ENCODE results near the gene EPB41L1. TPM values are rescaled to one million over a fixed set of nuclear protein-coding genes. Genes with fewer than 3 reads are reported as not detected.

Gene EPB41L1
- total and polyA plus RNA-seq, 11 donors: 7.1 to 29.8 (median 17.3) TPM

DNA sequence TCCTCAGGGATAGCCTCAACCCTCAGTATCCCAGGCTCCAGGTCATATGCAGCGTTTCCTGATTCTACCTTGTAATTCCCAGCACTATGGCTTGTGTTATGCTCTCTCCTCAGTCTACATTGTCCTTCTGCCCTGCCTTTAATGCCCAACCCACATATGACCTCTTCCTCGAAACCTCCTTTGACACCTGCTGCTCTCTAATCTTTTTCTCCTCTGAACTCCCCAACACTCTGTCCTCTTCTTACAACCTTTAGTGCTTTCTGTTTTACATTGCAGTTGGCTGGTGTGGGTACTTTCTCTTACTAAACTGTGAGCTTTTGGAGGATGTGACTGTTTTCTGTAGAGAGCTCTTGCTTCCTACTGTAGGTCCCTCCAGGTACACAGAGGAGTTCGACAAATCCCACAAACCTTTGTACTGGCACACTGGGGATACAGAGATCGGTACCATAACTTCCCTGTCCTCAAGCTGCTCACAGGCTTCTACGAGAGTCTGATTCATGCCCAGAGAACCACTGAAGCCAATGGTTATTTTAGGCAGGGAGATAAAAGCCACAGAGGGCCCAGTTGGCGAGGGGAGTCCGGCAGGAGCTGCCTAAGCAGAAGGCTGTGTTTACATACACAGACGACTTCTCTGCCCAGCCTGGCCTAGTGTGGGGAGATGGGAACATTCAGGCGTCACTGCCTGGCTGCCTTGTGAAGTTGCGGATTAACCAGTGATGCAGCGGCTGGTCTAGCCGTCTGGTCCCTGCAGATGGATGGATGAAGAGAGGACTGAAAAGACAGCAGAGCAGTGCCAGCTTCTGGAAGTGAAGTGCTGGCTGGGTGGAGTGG is 8.4 kb upstream of the EPB41L1 start:
- peak overlapping the region in 11 of 12 donors; percentile 50 to 85 (median 70) for H3K27ac ChIP-seq
- intact Hi-C loops (cut with DNase I): no loop called here
- 36 to 57% (median 50%) methylated on average over 12 of the region's 12 CpGs for WGBS, 4 donors
- no peaks in the 10 kb centered on the region for H3K9me3 ChIP-seq
- peaks cover 0 to 60% (median 24%) of the 10 kb centered on the region in 12 donors for H3K4me1 ChIP-seq
- H3K27me3 ChIP-seq: no peaks in the 10 kb centered on the region
- no peak for TF ChIP-seq POLR2A (IDR thresholded peaks at IDR 0.05)
- TF ChIP-seq, protein P1, sequence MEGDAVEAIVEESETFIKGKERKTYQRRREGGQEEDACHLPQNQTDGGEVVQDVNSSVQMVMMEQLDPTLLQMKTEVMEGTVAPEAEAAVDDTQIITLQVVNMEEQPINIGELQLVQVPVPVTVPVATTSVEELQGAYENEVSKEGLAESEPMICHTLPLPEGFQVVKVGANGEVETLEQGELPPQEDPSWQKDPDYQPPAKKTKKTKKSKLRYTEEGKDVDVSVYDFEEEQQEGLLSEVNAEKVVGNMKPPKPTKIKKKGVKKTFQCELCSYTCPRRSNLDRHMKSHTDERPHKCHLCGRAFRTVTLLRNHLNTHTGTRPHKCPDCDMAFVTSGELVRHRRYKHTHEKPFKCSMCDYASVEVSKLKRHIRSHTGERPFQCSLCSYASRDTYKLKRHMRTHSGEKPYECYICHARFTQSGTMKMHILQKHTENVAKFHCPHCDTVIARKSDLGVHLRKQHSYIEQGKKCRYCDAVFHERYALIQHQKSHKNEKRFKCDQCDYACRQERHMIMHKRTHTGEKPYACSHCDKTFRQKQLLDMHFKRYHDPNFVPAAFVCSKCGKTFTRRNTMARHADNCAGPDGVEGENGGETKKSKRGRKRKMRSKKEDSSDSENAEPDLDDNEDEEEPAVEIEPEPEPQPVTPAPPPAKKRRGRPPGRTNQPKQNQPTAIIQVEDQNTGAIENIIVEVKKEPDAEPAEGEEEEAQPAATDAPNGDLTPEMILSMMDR (IDR thresholded peaks at IDR 0.05): no peak
- ATAC-seq (peak; percentile 84 to 87 (median 86)), DNase-seq (peak; percentile 68 to 87 (median 71))
- H3K36me3 ChIP-seq: no peaks in the 10 kb centered on the region
- H3K4me3 ChIP-seq: no peak overlapping the region

DNA sequence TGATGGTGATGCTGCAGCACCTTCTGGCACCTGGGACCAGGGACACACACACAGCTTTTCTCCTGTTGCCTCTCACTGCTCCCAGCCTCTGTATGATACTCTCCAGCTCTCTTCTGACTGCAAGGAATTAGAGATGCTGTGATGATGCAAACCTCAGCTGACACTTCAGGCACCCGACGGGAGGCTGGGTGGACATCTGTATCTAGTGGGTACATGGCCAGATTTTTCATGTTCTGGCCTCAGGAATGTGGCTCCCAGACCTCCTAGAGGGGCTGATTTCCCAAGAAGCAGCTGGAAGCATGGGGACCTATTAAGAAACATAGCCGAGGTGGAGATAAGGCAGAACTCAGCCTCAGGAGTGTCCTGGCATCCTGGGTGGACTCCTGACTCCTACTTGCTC is 6.8 kb upstream of the EPB41L1 start:
- Histone ChIP-seq H3K36me3 (no peaks in the 10 kb centered on the region), H3K4me1 (peaks cover 0 to 63% (median 24%) of the 10 kb centered on the region in 12 donors), H3K27me3 (no peaks in the 10 kb centered on the region), H3K27ac (peak overlapping the region in 1 of 12 donors; percentile 28), H3K9me3 (no peaks in the 10 kb centered on the region), H3K4me3 (no peak overlapping the region)
- no peak for TF ChIP-seq POLR2A (IDR thresholded peaks at IDR 0.05)
- TF ChIP-seq, protein P1 (IDR thresholded peaks at IDR 0.05): no peak
- ATAC-seq (no peak), DNase-seq (no peak)
- 28 to 63% (median 42%) methylated on average over 3 of the region's 3 CpGs for WGBS, 4 donors
- intact Hi-C loops (cut with DNase I): no loop called here

DNA sequence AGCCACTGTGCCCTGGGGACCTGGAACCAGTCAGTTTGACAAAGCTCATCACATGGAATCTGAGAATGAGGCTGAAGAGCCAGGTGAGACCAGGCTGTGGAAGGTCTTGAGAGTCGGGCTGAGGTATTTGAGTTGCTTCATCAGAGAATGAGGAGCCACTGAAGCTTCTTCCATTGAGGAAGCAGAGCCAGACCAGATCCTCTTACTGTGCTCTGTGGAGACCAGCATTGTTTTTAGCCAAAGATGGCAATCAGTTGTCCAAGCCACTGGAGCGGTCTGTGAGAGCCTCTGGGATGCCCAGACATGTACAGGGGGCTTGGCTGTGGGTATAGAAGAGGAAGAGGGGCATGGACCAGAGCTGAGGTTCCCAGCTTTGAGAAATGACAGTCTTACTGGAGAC is 6.1 kb upstream of the EPB41L1 start:
- Histone ChIP-seq H3K4me3 (no peak overlapping the region), H3K36me3 (no peaks in the 10 kb centered on the region), H3K27me3 (no peaks in the 10 kb centered on the region), H3K9me3 (no peaks in the 10 kb centered on the region), H3K27ac (peak overlapping the region in 1 of 12 donors; percentile 68), H3K4me1 (peaks cover 0 to 68% (median 25%) of the 10 kb centered on the region in 12 donors)
- intact Hi-C loops (cut with DNase I): no loop called here
- 86 to 95% (median 90%) methylated on average over 2 of the region's 2 CpGs for WGBS, 4 donors
- DNase-seq (no peak), ATAC-seq (no peak)
- TF ChIP-seq, protein P1 (IDR thresholded peaks at IDR 0.05): no peak
- no peak for TF ChIP-seq POLR2A (IDR thresholded peaks at IDR 0.05)

DNA sequence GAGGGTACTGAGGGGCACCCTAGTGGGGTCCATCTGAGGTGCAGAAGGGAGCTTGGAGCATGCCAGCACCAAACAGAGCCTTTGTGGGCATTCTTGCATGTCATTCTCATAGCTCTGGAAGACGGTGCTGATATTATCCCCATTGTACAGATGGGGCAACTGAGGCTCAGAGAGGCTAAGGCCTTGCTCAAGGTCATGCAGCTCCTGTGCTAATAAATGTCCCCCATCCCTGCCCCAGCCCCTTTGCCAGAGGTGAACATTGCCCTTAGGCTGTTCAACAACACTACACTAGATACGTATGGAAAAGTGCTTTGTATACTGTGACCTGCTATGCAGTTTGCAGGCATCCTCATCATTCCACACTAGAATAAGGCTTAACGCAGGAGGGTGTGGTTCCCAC is 5.5 kb upstream of the EPB41L1 start:
- intact Hi-C loops (cut with DNase I): no loop called here
- peak in 1 of 5 donors; percentile 7 for DNase-seq
- TF ChIP-seq, protein P1 (IDR thresholded peaks at IDR 0.05): no peak
- TF ChIP-seq POLR2A (IDR thresholded peaks at IDR 0.05): no peak
- Histone ChIP-seq H3K36me3 (no peaks in the 10 kb centered on the region), H3K4me3 (no peak overlapping the region), H3K4me1 (peaks cover 0 to 73% (median 29%) of the 10 kb centered on the region in 12 donors), H3K9me3 (no peaks in the 10 kb centered on the region), H3K27me3 (no peaks in the 10 kb centered on the region), H3K27ac (peak overlapping the region in 4 of 12 donors; percentile 2 to 68 (median 44))
- no peak for ATAC-seq
- WGBS, 4 donors: 69 to 78% (median 74%) methylated on average over 3 of the region's 3 CpGs

Data from heart left ventricle (tissue), 16 donors.